Measurements from ENCODE around the gene DMWD. TPM values are rescaled to one million over a fixed set of nuclear protein-coding genes. Genes with fewer than 3 reads are reported as not detected.

DMWD gene
- total and polyA plus RNA-seq, 2 of the 13 experiments (the other 11 are each of a cell fraction or from before 2014, with no cell fraction given): 10.3 to 14.9 TPM

DNA sequence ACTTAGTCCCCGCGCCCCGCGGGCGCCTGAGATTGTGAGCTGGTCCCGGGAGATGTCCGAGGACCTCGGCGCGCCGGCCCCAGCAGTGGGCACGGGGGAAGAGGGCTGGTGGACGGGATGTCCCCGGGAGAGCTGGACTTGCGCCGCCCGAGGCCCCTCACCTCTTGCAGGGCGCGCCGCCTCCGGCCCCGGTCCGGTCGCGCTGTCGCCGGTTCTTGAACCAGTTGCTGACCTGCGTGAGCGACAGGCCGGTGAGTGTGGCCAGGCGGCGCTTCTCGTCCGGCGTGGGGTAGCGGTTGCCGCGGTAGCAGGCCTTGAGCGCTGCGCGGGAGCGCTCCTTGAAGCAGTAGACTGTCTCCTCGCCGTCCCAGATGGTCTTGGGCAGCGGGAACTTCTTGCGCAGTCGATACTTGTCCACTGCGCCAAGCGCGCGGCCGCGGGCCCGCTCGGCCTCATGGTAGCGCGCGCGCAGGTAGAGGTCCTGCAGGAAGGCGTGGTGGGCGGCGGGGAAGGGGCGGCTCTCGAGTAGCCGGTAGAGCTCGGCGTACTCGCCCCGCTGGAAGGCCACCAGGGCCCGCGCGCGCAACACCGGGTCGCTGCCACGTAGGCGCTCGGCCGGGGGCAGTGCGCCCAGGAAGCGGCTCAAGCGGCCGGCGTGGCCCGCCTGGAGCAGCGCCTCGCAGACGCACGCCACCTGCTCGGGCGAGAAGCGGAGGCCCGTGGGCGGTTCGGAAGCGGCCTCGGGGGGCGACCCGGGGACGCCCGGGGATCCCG lies 24.6 kb downstream of the DMWD start (continued):
- TF ChIP-seq AHDC1 (CRISPR knock-in tag; IDR thresholded peaks at IDR 0.05; ENCODE audit: borderline replicate concordance) (0 out of 2 replicates have a peak, but pooled peaks have one; percentile 8), KLF11 (CRISPR knock-in tag; IDR thresholded peaks at IDR 0.05) (no peak), SMAD3 (CRISPR knock-in tag; IDR thresholded peaks at IDR 0.05) (no peak), MTF2 (CRISPR knock-in tag; IDR thresholded peaks at IDR 0.05; ENCODE audit: borderline replicate concordance) (no peak; the same call in 1 of the 2 replicates), ZNF598 (CRISPR knock-in tag; IDR thresholded peaks at IDR 0.05; ENCODE audit: borderline replicate concordance) (no peak), SMYD3 (CRISPR knock-in tag; IDR thresholded peaks at IDR 0.05) (no peak), PHB2 (IDR thresholded peaks at IDR 0.05; ENCODE audit: partially characterized antibody) (no peak), ZNF616 (CRISPR knock-in tag; IDR thresholded peaks at IDR 0.05; ENCODE audit: low read depth) (no peak), SOX5 (CRISPR knock-in tag; IDR thresholded peaks at IDR 0.05; ENCODE audit: borderline replicate concordance) (no peak; the same call in 1 of the 2 replicates), ZNF562 (CRISPR knock-in tag; IDR thresholded peaks at IDR 0.05; ENCODE audit: borderline replicate concordance) (no peak), HHEX (CRISPR knock-in tag; IDR thresholded peaks at IDR 0.05) (no peak), ZSCAN21 (CRISPR knock-in tag; IDR thresholded peaks at IDR 0.05; ENCODE audit: borderline replicate concordance) (peak; percentile 40; the same call in 1 of the 2 replicates), KDM3A (CRISPR knock-in tag; IDR thresholded peaks at IDR 0.05; ENCODE audit: low read depth) (peak; percentile 31; the same call in 1 of the 2 replicates), ZNF430 (CRISPR knock-in tag; IDR thresholded peaks at IDR 0.05) (0 out of 2 replicates have a peak, but pooled peaks have one; percentile 21), ZNF232 (CRISPR knock-in tag; IDR thresholded peaks at IDR 0.05; ENCODE audit: borderline replicate concordance) (no peak), FOXK2 (IDR thresholded peaks at IDR 0.05) (no peak), TARDBP (CRISPR knock-in tag; IDR thresholded peaks at IDR 0.05) (0 out of 2 replicates have a peak, but pooled peaks have one; percentile 32), NCOA2 (CRISPR knock-in tag; IDR thresholded peaks at IDR 0.05) (no peak), JDP2 (CRISPR knock-in tag; IDR thresholded peaks at IDR 0.05; ENCODE audit: borderline replicate concordance) (no peak), ZNF776 (CRISPR knock-in tag; IDR thresholded peaks at IDR 0.05) (no peak), SETDB1 (CRISPR knock-in tag; IDR thresholded peaks at IDR 0.05; ENCODE audit: borderline replicate concordance) (no peak)
- TF ChIP-seq, protein P1, sequence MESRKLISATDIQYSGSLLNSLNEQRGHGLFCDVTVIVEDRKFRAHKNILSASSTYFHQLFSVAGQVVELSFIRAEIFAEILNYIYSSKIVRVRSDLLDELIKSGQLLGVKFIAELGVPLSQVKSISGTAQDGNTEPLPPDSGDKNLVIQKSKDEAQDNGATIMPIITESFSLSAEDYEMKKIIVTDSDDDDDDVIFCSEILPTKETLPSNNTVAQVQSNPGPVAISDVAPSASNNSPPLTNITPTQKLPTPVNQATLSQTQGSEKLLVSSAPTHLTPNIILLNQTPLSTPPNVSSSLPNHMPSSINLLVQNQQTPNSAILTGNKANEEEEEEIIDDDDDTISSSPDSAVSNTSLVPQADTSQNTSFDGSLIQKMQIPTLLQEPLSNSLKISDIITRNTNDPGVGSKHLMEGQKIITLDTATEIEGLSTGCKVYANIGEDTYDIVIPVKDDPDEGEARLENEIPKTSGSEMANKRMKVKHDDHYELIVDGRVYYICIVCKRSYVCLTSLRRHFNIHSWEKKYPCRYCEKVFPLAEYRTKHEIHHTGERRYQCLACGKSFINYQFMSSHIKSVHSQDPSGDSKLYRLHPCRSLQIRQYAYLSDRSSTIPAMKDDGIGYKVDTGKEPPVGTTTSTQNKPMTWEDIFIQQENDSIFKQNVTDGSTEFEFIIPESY (CRISPR knock-in tag; IDR thresholded peaks at IDR 0.05): no peak
- TF ChIP-seq, protein P2, sequence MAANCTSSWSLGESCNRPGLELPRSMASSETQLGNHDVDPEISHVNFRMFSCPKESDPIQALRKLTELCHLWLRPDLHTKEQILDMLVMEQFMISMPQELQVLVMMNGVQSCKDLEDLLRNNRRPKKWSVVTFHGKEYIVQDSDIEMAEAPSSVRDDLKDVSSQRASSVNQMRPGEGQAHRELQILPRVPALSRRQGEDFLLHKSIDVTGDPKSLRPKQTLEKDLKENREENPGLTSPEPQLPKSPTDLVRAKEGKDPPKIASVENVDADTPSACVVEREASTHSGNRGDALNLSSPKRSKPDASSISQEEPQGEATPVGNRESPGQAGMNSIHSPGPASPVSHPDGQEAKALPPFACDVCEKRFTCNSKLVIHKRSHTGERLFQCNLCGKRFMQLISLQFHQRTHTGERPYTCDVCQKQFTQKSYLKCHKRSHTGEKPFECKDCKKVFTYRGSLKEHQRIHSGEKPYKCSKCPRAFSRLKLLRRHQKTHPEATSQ (CRISPR knock-in tag; IDR thresholded peaks at IDR 0.05; ENCODE audit: borderline replicate concordance): no peak
